HepG2 (cell line): ENCODE results near the gene NACC2. TPM values are rescaled to one million over a fixed set of nuclear protein-coding genes. Genes with fewer than 3 reads are reported as not detected.
A peak's percentile ranks its signal among the peaks of the same experiment; 100 is the strongest.

Experiments
- ATAC-seq: fragments of 200-7000 bp; cut with Tn5 transposase; 3 replicates; pipeline ENCODE4 v1.9.1; 2020; ENCODE audit warnings: mild to moderate bottlenecking, moderate library complexity
- BruUV-seq: library from RNA; stranded (reverse); fragments of 400-500 nt; replicated peaks from 2 replicates; lab custom pipeline; 2021; lab: Mats Ljungman, UMichigan
- CTCF ChIA-PET: fragments of 300-600 bp; formaldehyde crosslinking; extraction: SDS; loops from one replicate; lab custom pipeline; 2021; ENCODE audit warnings: low total read pairs, inconsistent platforms, low intra/inter-chr PET ratio; lab: Yijun Ruan, JAX
- POLR2A ChIA-PET: fragments of 350-600 bp; sonication (Branson Sonifier 250); formaldehyde crosslinking; loops from one replicate; lab custom pipeline; 2020; ENCODE audit warnings: antibody characterized with exemption, inconsistent platforms; lab: Yijun Ruan, JAX
- DNase-seq: peaks from one replicate; pipeline ENCODE4 v3.0.0-alpha.2; 2015; ENCODE audit warnings: low spot score
- FAIRE-seq: peaks from 3 replicates; lab custom pipeline; 2011; peaks lifted over from hg19 to GRCh38; lab: Jason Lieb, UNC
- H2AFZ ChIP-seq: one replicate; pipeline ENCODE4 v1.6.1; 2011; ENCODE audit warnings: low read length, inconsistent platforms
- H3K27ac ChIP-seq: fragments of 300-600 bp; 3 replicates; pipeline ENCODE4 v1.8.0; 2011; ENCODE audit warnings: mixed run types, mild to moderate bottlenecking, mixed read lengths, low read length, inconsistent platforms; ENCODE audit not compliant: insufficient read depth; ENCODE audit errors: extremely low read length
- H3K27me3 ChIP-seq, 2 experiments: fragments of 200-600 bp in 1 of 2; 2 replicates in 1 of 2; 3 replicates in 1 of 2; pipeline versions ENCODE4 v1.6.0 to v1.8.0; 2011; ENCODE audit warnings: low read length in 2 of 2, mild to moderate bottlenecking in 2 of 2, moderate library complexity in 2 of 2, inconsistent platforms in 1 of 2; ENCODE audit not compliant: insufficient read depth in 2 of 2, control insufficient read depth in 1 of 2
- H3K36me3 ChIP-seq, 2 experiments: fragments of 200-600 bp in 1 of 2; replicated peaks in 1 of 2; 2 replicates in 1 of 2; 3 replicates in 1 of 2; pipeline versions ENCODE4 v1.5.1 to v1.8.0; 2011; ENCODE audit warnings: low read length in 2 of 2, inconsistent platforms in 1 of 2; ENCODE audit not compliant: insufficient read depth in 2 of 2, control insufficient read depth in 1 of 2
- H3K4me1 ChIP-seq: 2 replicates; pipeline ENCODE4 v1.5.1; 2012; ENCODE audit warnings: low read length, inconsistent platforms; ENCODE audit not compliant: insufficient read depth
- H3K4me2 ChIP-seq: 2 replicates; pipeline ENCODE4 v1.6.0; 2011; ENCODE audit warnings: low read depth, low read length, inconsistent platforms
- H3K4me3 ChIP-seq, 3 experiments: fragments of 200-600 bp in 1 of 3; sonication (generic), shearing (Covaris generic) in 1 of 3; replicated peaks in 1 of 3; 2 replicates each; pipeline ENCODE4 v1.5.1; 2011 to 2016; ENCODE audit warnings: low read length in 3 of 3, inconsistent platforms in 2 of 3, low read depth in 2 of 3, mild to moderate bottlenecking in 2 of 3, control low read depth in 1 of 3, mixed read lengths in 1 of 3; ENCODE audit not compliant: insufficient read depth in 1 of 3
- H3K79me2 ChIP-seq: one replicate; pipeline ENCODE4 v1.6.1; 2011; ENCODE audit warnings: low read length, inconsistent platforms; ENCODE audit not compliant: insufficient read depth
- H3K9ac ChIP-seq: 2 replicates; pipeline ENCODE4 v1.6.0; 2011; ENCODE audit warnings: mild to moderate bottlenecking, low read depth, low read length, inconsistent platforms; ENCODE audit not compliant: insufficient read depth
- H3K9me3 ChIP-seq: 2 replicates; pipeline ENCODE4 v1.5.1; 2012; ENCODE audit warnings: mild to moderate bottlenecking, low read length
- H4K20me1 ChIP-seq: 2 replicates; pipeline ENCODE4 v1.6.0; 2011; ENCODE audit warnings: inconsistent platforms, mild to moderate bottlenecking, low read length, moderate library complexity; ENCODE audit not compliant: insufficient read depth
- EZH2 ChIP-seq: conservative IDR thresholded peaks from 2 replicates; pipeline ENCODE4 v1.6.1; 2012; ENCODE audit warnings: mild to moderate bottlenecking, low read depth, low read length, moderate library complexity
- MAFK ChIP-seq, 2 experiments: IDR thresholded peaks in 1 of 2; conservative IDR thresholded peaks in 1 of 2; 2 replicates each; pipeline ENCODE4 v1.6.1; 2011; ENCODE audit warnings: improper control_type of control experiment in 2 of 2, low read length in 2 of 2
- YEATS2 ChIP-seq: sonication (generic); formaldehyde crosslinking; IDR thresholded peaks from 2 replicates; pipeline ENCODE4 v1.4.0; 2020; ENCODE audit warnings: missing genetic modification reagents, borderline replicate concordance
- WGBS: methylation state at CpG from one replicate; pipeline ENCODE4 v1.1.6; 2017; ENCODE audit warnings: low lambda C conversion rate; 5-methylcytosine and 5-hydroxymethylcytosine counted together
- in situ Hi-C: cut with HindIII; loops from 2 replicates; pipeline ENCODE4 v1.10.0; 2017; ENCODE audit warnings: low pct_unique_long_range_greater_than_20kb; ENCODE audit not compliant: extremely low pct_ligation_motif_present
- intact Hi-C: fragments of 100-400 bp; cut with micrococcal nuclease; formaldehyde crosslinking; loops from one replicate; pipeline ENCODE4 v1.10.0; 2022; ENCODE audit not compliant: unreplicated experiment
- polyA plus RNA-seq, 8 experiments: library from polyadenylated mRNA; depleted of rRNA in 3 of 8; stranded (reverse) in 7 of 8; unstranded in 1 of 8; fragments of >200 nt; fragmentation: Illumina TruSeq in 4 of 8; extraction: Trizol in 4 of 8; gene quantifications; 2 replicates each; pipeline versions ENCODE4 v1.2.1 to v1.2.3, GENCODE V29; 2011 to 2016; ENCODE audit warnings: low read depth in 4 of 8, missing spikeins in 1 of 8, mixed read lengths in 1 of 8; ENCODE audit not compliant: insufficient read depth in 1 of 8
- total RNA-seq, 5 experiments: library from RNA; depleted of rRNA; stranded (reverse); fragments of >200 nt; fragmentation: Illumina TruSeq; extraction: Trizol; gene quantifications; 2 replicates each; pipeline ENCODE4 v1.2.3, GENCODE V29; 2016; ENCODE audit warnings: low read depth in 1 of 5
- TF ChIP-seq, protein P1 (sequence below): sonication (generic); formaldehyde crosslinking; IDR thresholded peaks from 2 replicates; pipeline ENCODE4 v1.4.0; 2020; ENCODE audit warnings: missing genetic modification reagents, borderline replicate concordance
- TF ChIP-seq, protein P2 (sequence below): sonication (generic); formaldehyde crosslinking; IDR thresholded peaks from 2 replicates; pipeline ENCODE4 v1.4.0; 2020; ENCODE audit warnings: missing genetic modification reagents

The NACC2 gene
- total and polyA plus RNA-seq, 2 of the 13 experiments (the other 11 are each of a cell fraction or from before 2014, with no cell fraction given) = 5.9 to 12.3 TPM

GRCh38 chr9:135987838-135988404 lies 107.2 kb downstream of the NACC2 start:
- Histone ChIP-seq H3K4me2 (no peak overlapping the region), H3K9ac (no peak overlapping the region), H3K27ac (no peak overlapping the region), H4K20me1 (0 out of 2 replicates have a peak, but pooled peaks cover 2% of the 10 kb centered on the region), H3K4me3 (no peak overlapping the region), H3K79me2 (no peaks in the 10 kb centered on the region), H3K9me3 (no peaks in the 10 kb centered on the region), H3K27me3 (peaks cover 8 to 60% of the 10 kb centered on the region in 2 experiments; a peak in 4 of 5 replicates), H3K4me1 (peaks cover 58% of the 10 kb centered on the region), H2AFZ (no peak overlapping the region), H3K36me3 (no peaks in the 10 kb centered on the region)
- ATAC-seq = no peak
- intact Hi-C loops (no loop called here), in situ Hi-C loops (loop anchor here (25.0 kb wide), 1 partner anchor 274 kb away; no protein-coding TSS in a partner anchor)
- TF ChIP-seq, protein P1, sequence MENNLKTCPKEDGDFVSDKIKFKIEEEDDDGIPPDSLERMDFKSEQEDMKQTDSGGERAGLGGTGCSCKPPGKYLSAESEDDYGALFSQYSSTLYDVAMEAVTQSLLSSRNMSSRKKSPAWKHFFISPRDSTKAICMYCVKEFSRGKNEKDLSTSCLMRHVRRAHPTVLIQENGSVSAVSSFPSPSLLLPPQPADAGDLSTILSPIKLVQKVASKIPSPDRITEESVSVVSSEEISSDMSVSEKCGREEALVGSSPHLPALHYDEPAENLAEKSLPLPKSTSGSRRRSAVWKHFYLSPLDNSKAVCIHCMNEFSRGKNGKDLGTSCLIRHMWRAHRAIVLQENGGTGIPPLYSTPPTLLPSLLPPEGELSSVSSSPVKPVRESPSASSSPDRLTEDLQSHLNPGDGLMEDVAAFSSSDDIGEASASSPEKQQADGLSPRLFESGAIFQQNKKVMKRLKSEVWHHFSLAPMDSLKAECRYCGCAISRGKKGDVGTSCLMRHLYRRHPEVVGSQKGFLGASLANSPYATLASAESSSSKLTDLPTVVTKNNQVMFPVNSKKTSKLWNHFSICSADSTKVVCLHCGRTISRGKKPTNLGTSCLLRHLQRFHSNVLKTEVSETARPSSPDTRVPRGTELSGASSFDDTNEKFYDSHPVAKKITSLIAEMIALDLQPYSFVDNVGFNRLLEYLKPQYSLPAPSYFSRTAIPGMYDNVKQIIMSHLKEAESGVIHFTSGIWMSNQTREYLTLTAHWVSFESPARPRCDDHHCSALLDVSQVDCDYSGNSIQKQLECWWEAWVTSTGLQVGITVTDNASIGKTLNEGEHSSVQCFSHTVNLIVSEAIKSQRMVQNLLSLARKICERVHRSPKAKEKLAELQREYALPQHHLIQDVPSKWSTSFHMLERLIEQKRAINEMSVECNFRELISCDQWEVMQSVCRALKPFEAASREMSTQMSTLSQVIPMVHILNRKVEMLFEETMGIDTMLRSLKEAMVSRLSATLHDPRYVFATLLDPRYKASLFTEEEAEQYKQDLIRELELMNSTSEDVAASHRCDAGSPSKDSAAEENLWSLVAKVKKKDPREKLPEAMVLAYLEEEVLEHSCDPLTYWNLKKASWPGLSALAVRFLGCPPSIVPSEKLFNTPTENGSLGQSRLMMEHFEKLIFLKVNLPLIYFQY = no peak
- TF ChIP-seq YEATS2 (CRISPR knock-in tag) = no peak
- 0 out of 2 replicates have a peak, but pooled peaks have one; percentile 66 for TF ChIP-seq EZH2
- no peak for TF ChIP-seq MAFK (conservative IDR thresholded peaks at IDR 0.05 in 1 of 2, IDR thresholded peaks at IDR 0.05 in 1 of 2; ENCODE audit: low read length in 2 of 2)
- TF ChIP-seq, protein P2, sequence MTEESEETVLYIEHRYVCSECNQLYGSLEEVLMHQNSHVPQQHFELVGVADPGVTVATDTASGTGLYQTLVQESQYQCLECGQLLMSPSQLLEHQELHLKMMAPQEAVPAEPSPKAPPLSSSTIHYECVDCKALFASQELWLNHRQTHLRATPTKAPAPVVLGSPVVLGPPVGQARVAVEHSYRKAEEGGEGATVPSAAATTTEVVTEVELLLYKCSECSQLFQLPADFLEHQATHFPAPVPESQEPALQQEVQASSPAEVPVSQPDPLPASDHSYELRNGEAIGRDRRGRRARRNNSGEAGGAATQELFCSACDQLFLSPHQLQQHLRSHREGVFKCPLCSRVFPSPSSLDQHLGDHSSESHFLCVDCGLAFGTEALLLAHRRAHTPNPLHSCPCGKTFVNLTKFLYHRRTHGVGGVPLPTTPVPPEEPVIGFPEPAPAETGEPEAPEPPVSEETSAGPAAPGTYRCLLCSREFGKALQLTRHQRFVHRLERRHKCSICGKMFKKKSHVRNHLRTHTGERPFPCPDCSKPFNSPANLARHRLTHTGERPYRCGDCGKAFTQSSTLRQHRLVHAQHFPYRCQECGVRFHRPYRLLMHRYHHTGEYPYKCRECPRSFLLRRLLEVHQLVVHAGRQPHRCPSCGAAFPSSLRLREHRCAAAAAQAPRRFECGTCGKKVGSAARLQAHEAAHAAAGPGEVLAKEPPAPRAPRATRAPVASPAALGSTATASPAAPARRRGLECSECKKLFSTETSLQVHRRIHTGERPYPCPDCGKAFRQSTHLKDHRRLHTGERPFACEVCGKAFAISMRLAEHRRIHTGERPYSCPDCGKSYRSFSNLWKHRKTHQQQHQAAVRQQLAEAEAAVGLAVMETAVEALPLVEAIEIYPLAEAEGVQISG (CRISPR knock-in tag) = no peak
- 50% methylated on average over 2 of the region's 16 CpGs for WGBS
- DNase-seq = no peak
- BruUV-seq = no TSS peak
- CTCF ChIA-PET = no interaction called here
- FAIRE-seq = no peak
- POLR2A ChIA-PET = no interaction called here
